Activated CD8-positive, alpha-beta T cell treated with anti-CD3 and anti-CD28 coated beads for 36 hours (primary cell): Measurements from ENCODE around the gene VIPR1. TPM values are rescaled to one million over a fixed set of nuclear protein-coding genes. Genes with fewer than 3 reads are reported as not detected.

Source experiments
- ATAC-seq: fragments of 200-7000 bp; cut with Tn5 transposase; one replicate; pipeline ENCODE4 v1.10.0; 2021; ENCODE audit warnings: mild to moderate bottlenecking, moderate library complexity
- CTCF ChIA-PET: fragments of 350-600 bp; sonication (Branson Sonifier 250); formaldehyde crosslinking; loops from one replicate; lab custom pipeline; 2021; ENCODE audit warnings: antibody characterized with exemption; lab: Charles Lee
- POLR2A ChIA-PET: fragments of 350-600 bp; sonication (Branson Sonifier 250); formaldehyde crosslinking; loops from one replicate; lab custom pipeline; 2021; ENCODE audit warnings: antibody characterized with exemption; lab: Charles Lee
- DNase-seq: peaks from one replicate; pipeline ENCODE4 v3.0.0-alpha.2; 2020
- H3K27ac Mint-ChIP-seq: one replicate; pipeline ENCODE4 v1.8.0; 2021; ENCODE audit warnings: mild to moderate bottlenecking, mixed read lengths
- H3K27me3 Mint-ChIP-seq: one replicate; pipeline ENCODE4 v1.8.0; 2021; ENCODE audit warnings: mixed read lengths
- H3K36me3 Mint-ChIP-seq: one replicate; pipeline ENCODE4 v1.8.0; 2021; ENCODE audit warnings: low read depth, mixed read lengths
- H3K4me1 Mint-ChIP-seq: one replicate; pipeline ENCODE4 v1.8.0; 2021; ENCODE audit warnings: low read depth, mixed read lengths
- H3K4me3 Mint-ChIP-seq: one replicate; pipeline ENCODE4 v1.8.0; 2021; ENCODE audit warnings: mild to moderate bottlenecking, moderate library complexity, mixed read lengths
- H3K9me3 Mint-ChIP-seq: one replicate; pipeline ENCODE4 v1.8.0; 2021; ENCODE audit warnings: mixed read lengths
- intact Hi-C: fragments of 100-400 bp; cut with micrococcal nuclease; formaldehyde crosslinking; loops from one replicate; pipeline ENCODE4 v1.10.0; 2022
- total RNA-seq, 2 experiments: library from RNA; stranded (reverse); gene quantifications; one replicate each; pipeline ENCODE4 v1.2.3, GENCODE V29; 2021
- TF ChIP-seq, protein P1 (sequence below): fragments of 200-600 bp; IDR thresholded peaks from one replicate; pipeline ENCODE4 v1.8.0; 2022; ENCODE audit warnings: antibody characterized with exemption, mild to moderate bottlenecking

VIPR1 gene
- total RNA-seq, 2 experiments from 2014 or later, result 8.5 to 9.0 TPM

DNA sequence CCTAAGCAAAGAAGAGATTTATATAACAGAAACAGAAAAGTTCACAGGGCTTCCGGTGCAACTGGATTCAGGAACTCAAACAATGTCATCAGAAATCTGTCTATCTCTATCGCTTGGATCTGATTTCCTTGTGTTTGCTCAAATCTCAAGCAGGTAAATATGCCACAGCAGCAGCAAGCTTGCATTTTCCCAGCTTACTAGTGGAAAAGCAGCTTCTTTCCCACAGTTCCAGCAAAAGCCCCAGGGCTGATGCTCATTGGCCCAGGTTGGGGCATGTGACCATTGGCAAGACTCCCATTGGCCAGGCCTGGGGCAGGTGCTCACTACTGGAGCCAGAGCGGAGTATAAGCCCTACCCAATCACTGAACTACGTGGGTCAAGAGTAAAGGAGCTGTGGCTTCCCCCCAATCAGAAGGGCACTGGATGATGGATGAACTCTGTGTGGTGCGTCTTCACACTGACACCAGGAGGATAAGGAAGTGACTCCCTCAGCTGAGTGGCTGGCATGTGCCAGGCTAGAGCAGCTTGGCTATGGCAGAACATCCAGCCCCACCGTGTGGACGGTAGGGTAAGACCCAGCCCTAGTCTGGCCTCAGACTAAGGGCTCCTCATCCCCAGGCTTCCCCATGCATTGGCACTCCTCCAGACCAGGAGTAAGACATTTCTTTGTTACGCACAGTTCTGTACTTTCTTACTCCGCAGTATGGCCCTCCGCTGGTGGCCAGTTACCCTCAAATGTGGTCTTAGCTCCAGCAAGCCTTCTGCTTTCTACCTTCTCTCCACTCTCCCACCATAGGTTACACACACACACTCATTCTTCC lies 13.1 kb upstream of the VIPR1 start:
- no peaks in the 10 kb centered on the region for H3K9me3 Mint-ChIP-seq
- H3K4me1 Mint-ChIP-seq, result no peaks in the 10 kb centered on the region
- H3K36me3 Mint-ChIP-seq, result no peaks in the 10 kb centered on the region
- POLR2A ChIA-PET, result no interaction called here
- H3K27ac Mint-ChIP-seq, result no peak overlapping the region
- H3K4me3 Mint-ChIP-seq, result no peak overlapping the region
- TF ChIP-seq, protein P1, sequence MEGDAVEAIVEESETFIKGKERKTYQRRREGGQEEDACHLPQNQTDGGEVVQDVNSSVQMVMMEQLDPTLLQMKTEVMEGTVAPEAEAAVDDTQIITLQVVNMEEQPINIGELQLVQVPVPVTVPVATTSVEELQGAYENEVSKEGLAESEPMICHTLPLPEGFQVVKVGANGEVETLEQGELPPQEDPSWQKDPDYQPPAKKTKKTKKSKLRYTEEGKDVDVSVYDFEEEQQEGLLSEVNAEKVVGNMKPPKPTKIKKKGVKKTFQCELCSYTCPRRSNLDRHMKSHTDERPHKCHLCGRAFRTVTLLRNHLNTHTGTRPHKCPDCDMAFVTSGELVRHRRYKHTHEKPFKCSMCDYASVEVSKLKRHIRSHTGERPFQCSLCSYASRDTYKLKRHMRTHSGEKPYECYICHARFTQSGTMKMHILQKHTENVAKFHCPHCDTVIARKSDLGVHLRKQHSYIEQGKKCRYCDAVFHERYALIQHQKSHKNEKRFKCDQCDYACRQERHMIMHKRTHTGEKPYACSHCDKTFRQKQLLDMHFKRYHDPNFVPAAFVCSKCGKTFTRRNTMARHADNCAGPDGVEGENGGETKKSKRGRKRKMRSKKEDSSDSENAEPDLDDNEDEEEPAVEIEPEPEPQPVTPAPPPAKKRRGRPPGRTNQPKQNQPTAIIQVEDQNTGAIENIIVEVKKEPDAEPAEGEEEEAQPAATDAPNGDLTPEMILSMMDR, result no peak
- ATAC-seq (no peak), DNase-seq (no peak)
- no peaks in the 10 kb centered on the region for H3K27me3 Mint-ChIP-seq
- CTCF ChIA-PET, result interaction anchor here (0.5 to 3.4 kb wide), 2 partner anchors 12 to 58 kb away, joined by 3 to 14 read pairs; partner anchors contain the start of gene VIPR1
- intact Hi-C loops, result no loop called here

DNA sequence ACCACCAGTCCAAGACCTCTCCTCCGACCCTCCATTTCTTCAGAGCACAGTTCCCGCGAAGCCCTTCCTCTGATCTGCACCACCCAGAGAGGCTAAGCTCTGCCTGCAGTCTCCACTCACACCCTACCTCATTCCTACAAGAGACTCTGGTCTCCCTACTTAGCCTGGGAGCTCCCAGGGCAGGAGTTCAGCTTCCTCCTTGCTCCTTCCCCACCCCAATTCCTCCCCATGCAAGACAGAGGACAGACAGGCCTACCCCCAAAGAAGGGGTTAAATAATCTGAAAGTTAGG lies 12.6 kb upstream of the VIPR1 start:
- H3K4me1 Mint-ChIP-seq, result no peaks in the 10 kb centered on the region
- ChIA-PET POLR2A (no interaction called here), CTCF (interaction anchor here (0.5 to 3.4 kb wide), 2 partner anchors 12 to 57 kb away, joined by 3 to 14 read pairs; partner anchors contain the start of gene VIPR1)
- no peaks in the 10 kb centered on the region for H3K36me3 Mint-ChIP-seq
- TF ChIP-seq, protein P1, result no peak
- no peak overlapping the region for H3K27ac Mint-ChIP-seq
- no peaks in the 10 kb centered on the region for H3K9me3 Mint-ChIP-seq
- intact Hi-C loops, result no loop called here
- H3K27me3 Mint-ChIP-seq, result no peaks in the 10 kb centered on the region
- no peak for DNase-seq
- H3K4me3 Mint-ChIP-seq, result no peak overlapping the region
- ATAC-seq, result no peak

DNA sequence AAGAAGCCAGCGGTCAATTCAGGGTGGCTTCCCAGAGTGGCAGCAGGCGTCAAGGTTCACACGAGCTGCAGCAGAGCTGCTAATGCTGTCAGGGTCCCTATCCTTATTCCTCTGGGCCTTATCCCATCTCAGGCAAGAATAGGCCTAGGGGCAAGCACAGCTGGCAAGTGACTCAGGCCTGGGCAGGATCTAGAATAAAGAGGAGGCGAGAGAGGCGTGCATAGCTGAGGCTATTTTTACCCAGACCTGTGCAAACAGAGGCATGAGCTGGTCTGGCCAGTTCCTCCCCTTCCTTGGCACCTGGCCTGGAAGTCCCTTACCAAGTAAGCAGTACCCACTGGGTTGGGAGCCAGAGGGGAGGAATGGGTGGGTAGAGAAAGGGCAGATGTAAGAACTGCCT lies 12.2 kb upstream of the VIPR1 start:
- Mint-ChIP-seq H3K4me3 (no peak overlapping the region), H3K27ac (no peak overlapping the region), H3K4me1 (no peaks in the 10 kb centered on the region), H3K9me3 (no peaks in the 10 kb centered on the region), H3K36me3 (no peaks in the 10 kb centered on the region), H3K27me3 (no peaks in the 10 kb centered on the region)
- POLR2A ChIA-PET, result no interaction called here
- ATAC-seq (no peak), DNase-seq (no peak)
- intact Hi-C loops, result no loop called here
- CTCF ChIA-PET, result interaction anchor here (3.4 kb wide), 1 partner anchor 11 kb away, joined by 14 read pairs; the partner anchor contains the start of gene VIPR1
- TF ChIP-seq, protein P1, result no peak

DNA sequence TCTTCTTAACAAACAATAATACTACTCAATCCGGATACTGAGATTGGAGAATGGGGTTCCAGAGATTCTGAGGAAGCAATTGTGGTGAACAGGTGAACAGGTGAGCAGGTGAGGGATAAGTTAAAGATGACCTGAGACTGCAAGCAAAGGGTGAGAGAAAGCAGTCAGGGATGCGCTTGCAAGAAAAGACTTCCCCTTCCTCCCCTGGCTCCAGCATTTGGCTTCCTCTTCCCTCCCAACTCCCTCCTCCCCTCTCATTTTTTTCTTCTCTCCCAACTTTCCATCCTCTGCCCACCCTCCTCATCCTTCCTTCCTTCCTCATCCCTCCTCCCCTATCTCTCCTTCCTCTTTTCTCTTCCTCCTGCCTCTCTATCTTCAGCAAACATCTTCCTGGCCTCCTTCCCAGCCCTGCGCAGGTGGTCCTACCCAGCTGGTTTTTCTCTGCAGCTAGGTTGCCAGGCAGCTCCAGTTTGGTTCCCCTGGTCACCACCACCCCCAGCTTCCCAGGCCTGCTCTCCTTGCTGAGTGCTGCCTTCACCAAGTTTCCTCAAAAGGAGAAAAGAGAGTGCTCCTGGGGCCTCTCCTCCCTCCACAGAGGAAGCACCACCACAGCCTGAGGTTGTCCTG lies 10.4 kb upstream of the VIPR1 start:
- POLR2A ChIA-PET, result no interaction called here
- intact Hi-C loops, result no loop called here
- CTCF ChIA-PET, result interaction anchor here (3.4 kb wide), 1 partner anchor 10 kb away, joined by 14 read pairs; the partner anchor contains the start of gene VIPR1
- Mint-ChIP-seq H3K9me3 (no peaks in the 10 kb centered on the region), H3K4me1 (no peaks in the 10 kb centered on the region), H3K27ac (no peak overlapping the region), H3K36me3 (no peaks in the 10 kb centered on the region), H3K4me3 (no peak overlapping the region), H3K27me3 (no peaks in the 10 kb centered on the region)
- ATAC-seq (no peak), DNase-seq (no peak)
- TF ChIP-seq, protein P1, result no peak

DNA sequence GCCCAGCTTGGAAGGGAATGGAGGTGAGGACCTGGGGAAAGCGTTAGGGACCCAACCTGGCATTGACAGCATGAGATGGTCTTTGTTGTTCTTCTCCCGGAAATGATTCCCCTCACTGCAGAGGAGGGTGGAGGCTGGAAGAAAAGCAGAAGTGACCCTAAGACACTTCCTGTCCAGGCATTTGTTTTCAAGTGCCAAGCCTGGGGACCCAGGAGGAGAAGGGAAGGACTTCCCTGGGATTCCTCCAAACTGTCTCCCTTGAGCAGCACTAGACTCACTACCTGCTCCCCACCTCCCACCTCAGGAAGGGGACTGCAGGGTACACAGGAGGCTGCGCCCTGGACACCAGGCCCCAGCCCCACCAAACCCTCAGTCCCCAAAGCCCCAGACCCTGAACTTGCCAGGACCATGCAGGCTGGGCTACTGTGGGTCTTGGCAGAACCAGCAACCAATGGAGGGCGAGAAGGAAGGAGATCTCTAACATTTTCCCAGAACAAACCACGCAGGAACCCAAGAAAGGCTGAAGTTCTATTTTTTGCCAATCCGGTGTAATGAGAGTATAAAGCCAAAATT lies 9.8 kb upstream of the VIPR1 start:
- no peaks in the 10 kb centered on the region for H3K9me3 Mint-ChIP-seq
- ATAC-seq (no peak), DNase-seq (no peak)
- intact Hi-C loops, result no loop called here
- POLR2A ChIA-PET, result no interaction called here
- H3K4me1 Mint-ChIP-seq, result no peaks in the 10 kb centered on the region
- H3K36me3 Mint-ChIP-seq, result no peaks in the 10 kb centered on the region
- CTCF ChIA-PET, result no interaction called here
- no peak overlapping the region for H3K27ac Mint-ChIP-seq
- H3K4me3 Mint-ChIP-seq, result no peak overlapping the region
- TF ChIP-seq, protein P1, result no peak
- no peaks in the 10 kb centered on the region for H3K27me3 Mint-ChIP-seq
